Measurements from ENCODE around the gene MOB2. TPM values are rescaled to one million over a fixed set of nuclear protein-coding genes. Genes with fewer than 3 reads are reported as not detected.

MOB2 gene
- total RNA-seq, 1 donor from 2014 or later = 22.6 TPM

DNA sequence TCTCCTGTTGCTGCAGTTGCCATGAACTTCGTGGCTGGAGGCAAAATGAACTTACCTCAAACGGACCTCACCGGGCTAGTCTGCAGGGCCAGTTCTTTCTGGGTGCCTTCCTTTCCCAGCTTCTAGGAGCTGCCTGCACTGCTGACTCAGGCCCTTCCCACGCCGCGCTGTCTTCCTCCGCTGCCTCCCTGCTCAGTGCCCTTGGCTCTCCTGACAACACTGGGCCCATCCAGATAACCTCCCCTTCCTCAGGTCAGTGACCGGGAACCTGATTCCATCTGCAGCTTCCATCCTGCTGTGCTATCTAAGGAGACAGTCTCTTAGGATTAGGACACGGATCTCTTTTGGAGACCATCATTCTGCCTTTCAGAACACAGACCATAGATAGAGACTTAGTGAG is 19.3 kb downstream of the MOB2 start:
- Mint-ChIP-seq H3K4me3 (no peak overlapping the region), H3K9me3 (no peaks in the 10 kb centered on the region), H3K27me3 (ENCODE audit: insufficient read depth) (no peaks in the 10 kb centered on the region), H3K27ac (no peak overlapping the region), H3K4me1 (ENCODE audit: low read depth) (no peaks in the 10 kb centered on the region), H3K36me3 (ENCODE audit: low read depth) (no peaks in the 10 kb centered on the region)
- no peak for DNase-seq (ENCODE audit: low spot score)
- intact Hi-C loops (cut with micrococcal nuclease) = no loop called here

GRCh38 chr11:1466784-1467183 is 19.8 kb downstream of the MOB2 start:
- Mint-ChIP-seq H3K27me3 (ENCODE audit: insufficient read depth) (no peaks in the 10 kb centered on the region), H3K4me1 (ENCODE audit: low read depth) (no peaks in the 10 kb centered on the region), H3K36me3 (ENCODE audit: low read depth) (no peaks in the 10 kb centered on the region), H3K4me3 (no peak overlapping the region), H3K9me3 (no peaks in the 10 kb centered on the region), H3K27ac (no peak overlapping the region)
- intact Hi-C loops (cut with micrococcal nuclease) = no loop called here
- no peak for DNase-seq (ENCODE audit: low spot score)

GRCh38 chr11:1463056-1463455 is 23.5 kb downstream of the MOB2 start:
- Mint-ChIP-seq H3K27ac (no peak overlapping the region), H3K4me1 (ENCODE audit: low read depth) (no peaks in the 10 kb centered on the region), H3K9me3 (no peaks in the 10 kb centered on the region), H3K36me3 (ENCODE audit: low read depth) (no peaks in the 10 kb centered on the region), H3K4me3 (no peak overlapping the region), H3K27me3 (ENCODE audit: insufficient read depth) (no peaks in the 10 kb centered on the region)
- intact Hi-C loops (cut with micrococcal nuclease) = no loop called here
- no peak for DNase-seq (ENCODE audit: low spot score)

GRCh38 chr11:1462698-1462975 is 23.9 kb downstream of the MOB2 start:
- no peaks in the 10 kb centered on the region for H3K9me3 Mint-ChIP-seq
- H3K4me3 Mint-ChIP-seq = no peak overlapping the region
- no peaks in the 10 kb centered on the region for H3K4me1 Mint-ChIP-seq (ENCODE audit: low read depth)
- no peaks in the 10 kb centered on the region for H3K27me3 Mint-ChIP-seq (ENCODE audit: insufficient read depth)
- no peak overlapping the region for H3K27ac Mint-ChIP-seq
- no peak for DNase-seq (ENCODE audit: low spot score)
- H3K36me3 Mint-ChIP-seq (ENCODE audit: low read depth) = no peaks in the 10 kb centered on the region
- intact Hi-C loops (cut with micrococcal nuclease) = no loop called here

DNA sequence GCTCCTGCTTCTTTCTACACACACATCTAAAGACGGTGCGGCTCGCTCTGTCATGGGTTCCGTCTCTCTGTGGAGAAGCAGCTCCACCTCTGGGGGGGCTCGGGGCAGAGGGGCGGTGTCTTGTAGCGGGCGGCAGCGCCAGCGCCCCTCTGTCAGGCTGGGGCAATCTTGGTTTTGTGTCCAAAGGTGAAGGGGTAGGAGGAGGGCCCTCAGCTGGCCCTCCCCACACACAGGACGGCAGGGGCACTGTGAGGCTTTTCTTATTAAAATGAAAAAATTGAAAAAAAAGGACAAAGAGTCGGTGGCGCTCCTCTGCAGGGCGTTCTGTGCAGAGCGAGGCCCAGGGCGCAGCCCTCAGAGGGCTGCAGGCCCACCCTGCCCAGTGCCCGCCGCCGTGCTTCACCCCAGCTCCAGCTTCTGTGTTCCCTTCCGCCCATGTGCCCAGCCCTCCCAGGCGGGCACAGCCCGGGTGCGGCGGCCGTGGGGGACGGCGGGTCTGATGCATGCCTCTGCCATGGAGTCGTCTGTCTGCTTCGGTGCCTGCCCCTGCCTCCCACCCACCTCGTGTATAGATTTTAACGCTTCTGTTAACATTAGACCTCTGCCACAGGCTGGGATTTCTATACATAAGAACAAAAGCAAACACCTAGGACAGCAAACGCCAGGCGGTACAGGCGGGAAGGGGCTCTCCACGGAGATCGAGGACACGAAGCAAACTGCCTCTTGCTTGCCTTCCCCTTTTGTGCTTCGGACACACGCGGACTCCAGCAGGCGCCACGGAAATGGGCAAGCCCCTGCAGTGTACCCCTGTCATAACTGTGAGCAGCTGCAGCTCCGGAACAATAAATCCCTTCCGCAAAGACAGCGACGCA is 24.5 kb downstream of the MOB2 start:
- H3K9me3 Mint-ChIP-seq = no peaks in the 10 kb centered on the region
- H3K4me3 Mint-ChIP-seq = no peak overlapping the region
- no peak overlapping the region for H3K27ac Mint-ChIP-seq
- DNase-seq (ENCODE audit: low spot score) = no peak
- H3K36me3 Mint-ChIP-seq (ENCODE audit: low read depth) = no peaks in the 10 kb centered on the region
- no peaks in the 10 kb centered on the region for H3K27me3 Mint-ChIP-seq (ENCODE audit: insufficient read depth)
- H3K4me1 Mint-ChIP-seq (ENCODE audit: low read depth) = no peaks in the 10 kb centered on the region
- intact Hi-C loops (cut with micrococcal nuclease) = no loop called here

GRCh38 chr11:1460986-1461825 is 25.4 kb downstream of the MOB2 start:
- intact Hi-C loops (cut with micrococcal nuclease) = no loop called here
- no peaks in the 10 kb centered on the region for H3K4me1 Mint-ChIP-seq (ENCODE audit: low read depth)
- DNase-seq (ENCODE audit: low spot score) = no peak

DNA sequence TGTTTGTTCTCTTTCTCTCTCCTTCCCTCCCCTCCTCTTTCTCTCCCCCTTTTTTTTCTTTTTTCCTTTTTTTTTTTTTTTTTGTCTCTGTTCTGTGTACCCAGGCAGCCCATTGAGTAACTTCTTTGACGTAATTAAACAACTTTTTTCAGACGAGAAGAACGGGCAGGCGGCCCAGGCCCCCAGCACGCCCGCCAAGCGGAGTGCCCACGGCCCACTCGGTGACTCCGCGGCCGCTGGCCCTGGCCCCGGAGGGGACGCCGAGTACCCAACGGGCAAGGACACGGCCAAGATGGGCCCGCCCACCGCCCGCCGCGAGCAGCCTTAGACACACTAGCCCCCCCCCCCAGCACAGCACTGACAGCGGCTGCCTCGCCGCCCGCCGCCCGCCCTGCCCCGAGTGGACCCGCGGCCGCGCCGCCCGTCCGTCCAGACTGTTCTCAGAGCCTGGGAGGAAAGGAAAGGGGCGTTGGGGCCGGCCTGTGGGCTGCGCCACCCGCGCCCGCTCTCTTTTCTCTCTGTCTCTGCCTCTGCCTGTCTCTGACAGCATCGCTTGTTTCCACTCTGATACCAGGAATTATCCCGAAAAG is 26.1 kb downstream of the MOB2 start:
- intact Hi-C loops (cut with micrococcal nuclease) = no loop called here
- H3K4me3 Mint-ChIP-seq = no peak overlapping the region
- no peaks in the 10 kb centered on the region for H3K9me3 Mint-ChIP-seq
- H3K36me3 Mint-ChIP-seq (ENCODE audit: low read depth) = no peaks in the 10 kb centered on the region
- no peaks in the 10 kb centered on the region for H3K27me3 Mint-ChIP-seq (ENCODE audit: insufficient read depth)
- H3K27ac Mint-ChIP-seq = no peak overlapping the region
- H3K4me1 Mint-ChIP-seq (ENCODE audit: low read depth) = no peaks in the 10 kb centered on the region
- DNase-seq (ENCODE audit: low spot score) = no peak

More at GRCh38 chr11:1460986-1461825, 25.4 kb downstream of the MOB2 start:
- Mint-ChIP-seq H3K4me3 (no peak overlapping the region), H3K27me3 (ENCODE audit: insufficient read depth) (no peaks in the 10 kb centered on the region), H3K36me3 (ENCODE audit: low read depth) (no peaks in the 10 kb centered on the region), H3K27ac (no peak overlapping the region), H3K9me3 (no peaks in the 10 kb centered on the region)

GRCh38 chr11:1459764-1460395 is 26.7 kb downstream of the MOB2 start:
- intact Hi-C loops (cut with micrococcal nuclease) = no loop called here
- Mint-ChIP-seq H3K27me3 (ENCODE audit: insufficient read depth) (no peaks in the 10 kb centered on the region), H3K4me3 (no peak overlapping the region), H3K36me3 (ENCODE audit: low read depth) (no peaks in the 10 kb centered on the region), H3K9me3 (no peaks in the 10 kb centered on the region), H3K27ac (no peak overlapping the region), H3K4me1 (ENCODE audit: low read depth) (no peaks in the 10 kb centered on the region)
- DNase-seq (ENCODE audit: low spot score) = no peak

DNA sequence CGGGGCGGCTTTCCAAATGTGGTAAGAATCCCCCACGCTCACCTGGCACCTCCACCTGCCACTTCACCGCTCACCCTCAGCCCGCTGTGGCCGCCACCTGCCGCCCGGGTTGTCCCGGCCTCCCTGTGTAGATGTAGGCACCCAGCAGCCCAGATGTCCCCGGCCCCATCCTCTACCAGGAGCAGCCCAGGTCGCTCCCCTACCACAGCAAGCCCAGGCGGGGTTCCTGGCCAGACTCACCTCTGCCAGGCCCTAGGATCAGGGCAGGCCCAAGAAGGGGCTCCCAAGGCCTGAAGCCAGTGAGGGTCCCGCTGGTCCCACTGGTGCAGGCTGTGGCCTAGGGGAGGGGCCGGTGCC is 27.4 kb downstream of the MOB2 start:
- Mint-ChIP-seq H3K27ac (no peak overlapping the region), H3K9me3 (no peaks in the 10 kb centered on the region), H3K4me1 (ENCODE audit: low read depth) (no peaks in the 10 kb centered on the region), H3K4me3 (no peak overlapping the region), H3K36me3 (ENCODE audit: low read depth) (no peaks in the 10 kb centered on the region), H3K27me3 (ENCODE audit: insufficient read depth) (no peaks in the 10 kb centered on the region)
- no peak for DNase-seq (ENCODE audit: low spot score)
- intact Hi-C loops (cut with micrococcal nuclease) = no loop called here

DNA sequence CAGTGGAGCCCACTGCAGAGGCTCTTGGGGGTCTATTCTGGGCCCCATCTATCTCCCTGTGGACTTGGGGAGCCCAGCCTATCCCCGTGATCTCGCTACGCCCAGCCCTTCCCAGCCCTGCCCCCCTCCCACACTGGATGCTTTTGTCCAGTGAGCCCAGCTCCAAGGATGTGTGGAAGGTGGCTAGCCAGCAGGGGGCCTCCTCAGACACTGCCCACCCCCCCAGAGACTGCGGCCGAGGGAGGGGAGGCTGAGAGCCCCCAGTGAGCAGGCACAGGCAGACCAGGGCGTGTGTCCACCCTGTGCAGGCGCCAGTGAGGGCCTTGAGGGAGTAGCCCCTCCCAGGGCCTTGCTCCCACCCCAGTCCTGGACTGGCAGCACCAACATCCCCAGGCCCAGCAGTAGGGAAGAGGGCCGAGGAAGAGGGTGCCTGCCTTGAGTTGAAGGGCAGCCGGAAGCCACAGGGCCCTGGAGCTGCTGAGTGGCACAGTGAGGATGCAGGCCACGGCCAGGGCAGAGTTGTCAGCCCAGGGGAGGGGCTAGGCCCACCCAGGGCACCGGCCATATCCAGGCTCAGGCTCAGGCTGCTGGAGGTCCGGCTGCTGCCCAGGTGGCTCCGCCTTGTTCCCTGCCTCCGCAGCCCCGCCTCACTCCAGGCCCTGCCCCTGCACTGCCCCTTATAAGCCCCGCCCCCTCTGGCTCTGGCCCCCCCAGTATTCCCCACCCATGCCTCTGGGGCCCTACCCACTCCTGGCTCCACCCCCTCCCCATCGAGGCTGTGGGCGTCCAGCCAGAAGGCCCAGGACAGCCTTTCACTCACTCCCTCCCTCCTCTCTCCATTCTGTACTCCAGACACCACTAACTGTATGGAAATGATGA is 28.0 kb downstream of the MOB2 start:
- H3K9me3 Mint-ChIP-seq = no peaks in the 10 kb centered on the region
- no peak overlapping the region for H3K4me3 Mint-ChIP-seq
- intact Hi-C loops (cut with micrococcal nuclease) = no loop called here
- DNase-seq (ENCODE audit: low spot score) = no peak
- no peaks in the 10 kb centered on the region for H3K4me1 Mint-ChIP-seq (ENCODE audit: low read depth)
- no peaks in the 10 kb centered on the region for H3K27me3 Mint-ChIP-seq (ENCODE audit: insufficient read depth)
- H3K36me3 Mint-ChIP-seq (ENCODE audit: low read depth) = no peaks in the 10 kb centered on the region
- H3K27ac Mint-ChIP-seq = no peak overlapping the region

DNA sequence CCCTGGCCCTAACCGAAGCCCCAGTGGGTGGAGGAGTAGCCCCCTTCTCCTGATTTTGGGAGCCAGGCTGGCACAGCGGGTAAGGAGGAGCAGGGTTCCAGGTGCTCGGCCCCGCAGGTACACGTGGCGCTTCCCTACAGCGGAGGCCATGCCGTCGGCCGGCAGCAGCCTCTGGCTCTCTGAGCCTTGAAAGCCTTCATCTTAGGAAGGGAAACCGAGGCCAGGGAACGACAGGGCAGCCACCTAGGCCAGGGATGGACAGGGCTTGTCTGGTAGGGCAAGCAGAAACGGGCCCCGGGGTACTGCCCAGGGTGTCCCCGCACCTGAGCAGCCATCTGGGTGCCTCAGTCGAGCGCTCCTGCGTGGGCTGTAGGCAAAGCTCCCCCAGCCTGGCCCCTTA is 28.7 kb downstream of the MOB2 start:
- intact Hi-C loops (cut with micrococcal nuclease) = no loop called here
- Mint-ChIP-seq H3K4me1 (ENCODE audit: low read depth) (no peaks in the 10 kb centered on the region), H3K27ac (no peak overlapping the region), H3K36me3 (ENCODE audit: low read depth) (no peaks in the 10 kb centered on the region), H3K9me3 (no peaks in the 10 kb centered on the region), H3K27me3 (ENCODE audit: insufficient read depth) (no peaks in the 10 kb centered on the region), H3K4me3 (no peak overlapping the region)
- no peak for DNase-seq (ENCODE audit: low spot score)

DNA sequence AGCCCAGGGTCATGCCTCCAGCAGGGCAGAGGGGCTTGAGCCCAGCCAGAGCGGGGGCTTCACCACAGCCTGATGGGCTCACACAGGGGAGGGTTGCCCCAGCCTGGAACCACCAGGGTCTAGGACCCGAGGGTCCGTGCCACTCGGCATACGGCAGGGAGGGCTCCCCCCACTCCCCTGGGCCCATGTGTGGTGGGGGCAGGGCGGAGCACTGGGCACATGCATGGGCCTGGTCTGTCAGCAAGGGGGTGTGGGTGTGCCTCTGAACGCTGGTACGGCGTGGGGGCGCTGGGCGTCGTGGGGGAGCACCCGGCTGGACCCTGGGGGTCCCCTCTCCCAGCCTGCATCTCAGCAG is 29.3 kb downstream of the MOB2 start:
- DNase-seq (ENCODE audit: low spot score) = no peak
- Mint-ChIP-seq H3K9me3 (no peaks in the 10 kb centered on the region), H3K36me3 (ENCODE audit: low read depth) (no peaks in the 10 kb centered on the region)

More for the DNA sequence above, 29.3 kb downstream of the MOB2 start:
- no peak overlapping the region for H3K27ac Mint-ChIP-seq
- H3K27me3 Mint-ChIP-seq (ENCODE audit: insufficient read depth) = no peaks in the 10 kb centered on the region
- intact Hi-C loops (cut with micrococcal nuclease) = no loop called here
- H3K4me1 Mint-ChIP-seq (ENCODE audit: low read depth) = no peaks in the 10 kb centered on the region
- H3K4me3 Mint-ChIP-seq = no peak overlapping the region

All from activated T-helper 1 cell treated with anti-CD3 and anti-CD28 coated beads, Interleukin-12 subunit alpha, Interleukin-12 subunit beta, Interleukin-2, Interleukin-4 antibody, amounts not matched to agents 30 ng/mL and 10 ng/mL and 1 ng/mL, durations not matched to agents 14 hours and 24 hours and 36 hours (primary cell).